AML-193 (cell line): ENCODE measurements around the gene CAPNS1.
"Not testable (repeated sequence)": the region's sequence is repeated elsewhere in the genome, so short reads cannot be mapped to it uniquely, and the experiment has no call there.

Experiments used
- DNase-seq, 2 experiments: peaks; one replicate each; lab custom pipeline; 2025; lab: John Stamatoyannopoulos, UW

Gene CAPNS1

GRCh38 chr19:36151144-36152018, 11.5 kb downstream of the CAPNS1 start:
- DNase-seq = no peak

DNA sequence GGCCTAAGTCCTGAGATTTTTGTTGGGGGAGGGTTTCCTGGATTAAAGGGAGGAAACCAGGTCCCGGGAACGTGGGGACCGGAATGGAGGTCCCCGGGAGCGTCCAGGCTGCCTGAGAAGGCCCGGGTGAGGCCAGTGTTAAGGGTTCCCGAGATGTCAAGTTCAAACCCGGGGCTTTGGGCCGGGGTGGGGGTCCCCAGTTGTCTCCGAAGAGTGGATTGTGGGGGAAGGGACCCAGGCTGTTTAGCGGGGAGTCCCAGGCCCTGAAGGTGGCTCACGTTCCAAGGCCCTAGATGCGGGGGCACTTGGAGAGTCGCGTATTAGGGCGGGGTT, 12.1 kb downstream of the CAPNS1 start:
- no peak for DNase-seq

DNA sequence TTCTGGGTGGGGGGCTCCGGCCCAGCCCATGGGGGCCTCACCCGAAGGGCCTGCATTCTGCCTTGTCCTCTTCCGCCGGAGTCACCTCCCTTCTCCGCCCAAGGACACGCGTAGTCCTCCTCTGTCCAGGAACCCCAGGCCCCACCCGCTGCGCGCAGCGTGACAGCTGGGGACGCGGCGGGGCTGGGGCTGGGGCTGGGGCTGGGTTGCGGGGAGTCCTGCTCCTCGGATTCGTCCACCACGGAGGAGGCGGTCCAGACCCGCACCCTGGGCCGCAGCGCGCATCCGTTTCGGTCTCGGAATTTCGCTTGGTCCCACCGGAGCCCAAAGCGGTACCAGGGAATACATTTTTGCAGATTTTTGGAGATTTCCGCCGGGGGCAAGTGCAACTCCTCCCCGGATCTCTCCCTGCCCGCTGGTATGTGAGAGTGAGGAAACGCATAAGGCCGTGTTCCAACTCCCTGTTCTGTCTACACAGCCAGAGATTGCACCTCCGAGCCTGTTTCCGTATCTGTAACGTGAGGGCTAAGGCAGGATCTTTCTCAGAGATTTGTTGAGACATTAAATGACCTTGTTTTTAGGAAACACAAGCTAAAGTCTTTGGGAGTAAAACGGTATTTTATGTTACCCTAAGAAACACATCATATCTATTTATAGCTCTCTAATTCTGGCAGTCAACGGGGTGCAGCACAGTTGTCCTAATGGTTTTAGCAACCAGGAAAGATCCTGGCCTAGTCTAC, 12.7 kb downstream of the CAPNS1 start, which contains the start of gene COX7A1:
Gene COX7A1 (minus strand): TSS at position 96 of the 740 bp plus-strand sequence. CDS start 40 bp downstream, at position 56.
- DNase-seq = no peak

DNA sequence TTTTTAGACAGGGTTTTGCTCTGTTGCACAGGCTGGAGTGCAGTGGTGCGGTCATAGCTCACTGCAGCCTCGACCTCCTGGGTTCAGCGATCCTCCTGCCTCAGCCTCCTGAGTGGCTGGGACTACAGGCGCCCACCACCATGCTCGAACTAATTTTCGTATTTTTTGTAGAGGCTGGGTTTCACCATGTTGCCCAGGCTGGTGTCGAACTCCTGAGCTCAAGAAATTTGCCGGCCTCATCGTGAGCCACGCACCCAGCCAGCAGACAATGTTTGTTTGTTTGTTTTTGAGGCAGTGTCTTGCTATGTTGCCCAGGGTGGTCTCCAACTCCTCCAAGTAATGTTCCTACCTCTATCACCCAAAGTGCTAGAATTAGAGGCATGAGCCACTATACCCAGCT, 13.3 kb downstream of the CAPNS1 start:
- DNase-seq = no peak

DNA sequence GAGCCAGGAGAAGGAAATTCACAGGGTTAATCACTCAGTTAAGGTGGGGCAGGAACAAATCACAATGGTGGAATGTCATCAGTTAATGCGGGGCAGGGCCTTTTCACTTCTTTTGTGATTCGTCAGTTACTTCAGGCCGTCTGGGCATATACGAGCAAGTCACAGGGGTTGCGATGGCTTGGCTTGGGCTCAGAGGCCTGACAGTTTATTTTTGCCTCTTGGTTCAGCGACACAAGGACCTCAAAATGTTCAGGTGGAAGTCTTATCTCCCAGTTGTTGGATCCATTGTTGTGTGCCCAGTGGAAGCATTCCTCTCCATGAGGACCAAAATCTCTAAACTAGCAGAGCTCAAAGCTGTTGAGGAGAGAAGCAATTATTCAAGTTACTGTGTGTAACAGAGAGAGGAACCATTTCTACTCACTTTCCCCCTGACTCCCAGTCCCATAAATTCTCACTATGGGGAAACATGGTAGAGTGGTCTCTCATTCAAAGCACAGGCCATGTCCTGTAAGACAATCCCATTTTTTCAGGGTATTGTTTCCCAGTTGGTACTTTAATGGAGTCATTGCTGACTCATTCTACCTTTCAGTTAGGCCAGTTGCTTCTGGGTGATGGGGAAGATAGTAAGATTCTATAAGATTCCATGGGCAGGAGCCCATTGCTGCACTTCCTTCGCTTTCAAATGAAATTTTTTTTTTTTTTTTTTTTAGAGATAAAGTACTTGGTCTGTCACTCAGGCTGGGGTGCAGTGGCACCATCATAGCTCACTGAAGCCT, 21.1 kb downstream of the CAPNS1 start:
- no peak for DNase-seq

- DNase-seq = no peak
These were observed 23.9 kb downstream of the CAPNS1 start for GRCh38 chr19:36163813-36164212.

GRCh38 chr19:36169084-36169760, 29.4 kb downstream of the CAPNS1 start:
- DNase-seq = no peak

DNA sequence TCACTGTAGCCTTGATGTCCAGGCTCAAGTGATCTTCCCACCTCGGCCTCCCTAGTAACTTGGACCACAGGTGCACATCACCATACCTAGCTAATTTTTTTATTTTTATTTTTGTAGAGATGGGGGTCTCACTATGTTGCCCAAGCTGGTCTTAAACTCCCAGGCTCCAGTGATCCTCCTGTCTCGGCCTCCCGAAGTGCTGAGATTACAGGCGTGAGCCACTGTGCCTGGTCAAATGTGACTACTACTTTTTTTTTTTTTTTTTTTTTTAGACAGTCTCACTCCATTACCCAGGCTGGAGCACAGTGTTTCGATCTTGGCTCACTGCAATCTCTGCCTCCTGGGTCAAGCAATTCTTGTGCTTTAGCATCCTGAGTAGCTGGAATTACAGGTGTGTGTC, 33.0 kb downstream of the CAPNS1 start:
- no peak for DNase-seq

GRCh38 chr19:36173846-36174245, 34.0 kb downstream of the CAPNS1 start:
- DNase-seq = not testable (repeated sequence)

GRCh38 chr19:36179077-36179476, 39.2 kb downstream of the CAPNS1 start:
- not testable (repeated sequence) for DNase-seq

DNA sequence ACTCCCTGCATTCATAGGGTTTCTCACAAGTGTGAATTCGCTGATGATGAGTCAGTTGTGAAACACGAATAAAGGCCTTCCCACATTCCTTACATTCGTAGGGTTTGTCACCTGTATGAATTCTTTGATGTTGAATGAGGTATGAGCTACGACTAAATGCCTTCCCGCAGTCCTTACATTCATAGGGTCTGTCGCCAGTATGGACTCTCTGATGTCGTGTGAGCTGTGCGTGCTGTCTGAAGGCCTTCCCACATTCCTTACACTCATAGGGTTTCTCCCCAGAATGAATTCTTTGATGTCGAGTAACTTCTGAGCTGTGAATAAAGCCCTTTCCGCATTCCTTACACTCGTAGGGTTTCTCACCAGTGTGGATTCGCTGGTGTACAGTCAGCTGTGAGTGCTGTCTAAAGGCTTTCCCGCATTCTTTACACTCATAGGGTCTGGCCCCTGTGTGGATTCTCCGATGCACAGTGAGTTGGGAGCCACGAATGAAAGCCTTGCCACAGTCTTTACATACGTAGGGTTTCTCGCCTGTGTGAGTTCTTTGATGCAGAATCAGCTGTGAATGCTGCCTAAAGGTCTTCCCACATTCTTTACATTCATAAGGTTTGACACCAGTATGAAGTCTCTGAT, 42.9 kb downstream of the CAPNS1 start:
- DNase-seq = no peak

DNA sequence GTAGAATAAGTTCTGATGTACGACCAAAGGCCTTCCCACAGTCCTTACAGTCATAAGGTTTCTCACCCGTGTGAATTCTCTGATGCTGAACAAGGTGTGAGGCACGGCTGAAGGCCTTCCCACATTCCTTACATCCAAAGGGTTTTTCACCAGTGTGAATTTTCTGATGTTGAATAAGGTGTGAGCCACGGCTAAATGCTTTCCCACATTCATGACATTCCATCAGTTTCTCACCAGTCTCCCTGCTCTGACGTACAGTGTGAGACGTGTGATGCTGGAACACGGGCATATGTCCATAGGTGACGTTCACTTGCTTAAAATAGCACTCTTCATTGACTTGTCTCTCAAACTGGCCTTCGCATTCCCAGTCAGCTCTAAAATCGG, 43.4 kb downstream of the CAPNS1 start:
- DNase-seq = no peak

- DNase-seq = not testable (repeated sequence)
These were observed 46.9 kb downstream of the CAPNS1 start for GRCh38 chr19:36186722-36187121.

- DNase-seq = no peak
These were observed 56.4 kb downstream of the CAPNS1 start for GRCh38 chr19:36196249-36196648.

GRCh38 chr19:36198119-36198518, 58.3 kb downstream of the CAPNS1 start:
- DNase-seq = no peak
